GM06990 (cell line): ENCODE measurements around the gene CDC42EP1.

ENCODE experiments used
- DNase-seq: peaks from one replicate; pipeline ENCODE4 v3.0.0-alpha.2; 2011; ENCODE audit not compliant: insufficient read length; ENCODE audit errors: extremely low read depth
- H3K27me3 ChIP-seq: replicated peaks from 2 replicates; pipeline ENCODE4 v1.6.0; 2011; ENCODE audit warnings: low read length; ENCODE audit not compliant: control insufficient read depth, insufficient read depth
- H3K36me3 ChIP-seq: 2 replicates; pipeline ENCODE4 v1.5.1; 2011; ENCODE audit warnings: low read length; ENCODE audit not compliant: control insufficient read depth, insufficient read depth
- H3K4me3 ChIP-seq: replicated peaks from 2 replicates; pipeline ENCODE4 v1.5.1; 2011; ENCODE audit warnings: low read depth, mild to moderate bottlenecking, control low read depth, low read length
- CTCF ChIP-seq: IDR thresholded peaks from 2 replicates; pipeline ENCODE4 v1.5.1; 2011; ENCODE audit warnings: low read length, control low read depth, mild to moderate bottlenecking, inconsistent platforms; ENCODE audit not compliant: insufficient read depth, poor library complexity, severe bottlenecking

CDC42EP1 gene

GRCh38 chr22:37517826-37518450 is 42.3 kb upstream of the CDC42EP1 start:
- Histone ChIP-seq H3K4me3 (no peak overlapping the region), H3K27me3 (no peaks in the 10 kb centered on the region; the same call in none of the 2 replicates), H3K36me3 (no peaks in the 10 kb centered on the region)
- TF ChIP-seq CTCF, result no peak
- no peak for DNase-seq

- no peak for DNase-seq
- Histone ChIP-seq H3K4me3 (peak overlapping the region; percentile 26; the same call in 1 of the 2 replicates), H3K36me3 (no peaks in the 10 kb centered on the region), H3K27me3 (no peaks in the 10 kb centered on the region; the same call in none of the 2 replicates)
- no peak for TF ChIP-seq CTCF
Observed at GRCh38 chr22:37518509-37519267, 41.6 kb upstream of the CDC42EP1 start.

- Histone ChIP-seq H3K36me3 (no peaks in the 10 kb centered on the region), H3K27me3 (no peaks in the 10 kb centered on the region; the same call in none of the 2 replicates), H3K4me3 (peak within 1 kb of the TSS; percentile 26)
- no peak for DNase-seq
- TF ChIP-seq CTCF, result no peak
Observed at GRCh38 chr22:37519268-37520195, 40.7 kb upstream of the CDC42EP1 start, which contains the start of gene CARD10. Gene CARD10 (minus strand): TSS chr22:37519415. CDS start chr22:37519200, 215 bp downstream.

- H3K27me3 ChIP-seq, result no peaks in the 10 kb centered on the region; the same call in none of the 2 replicates
Observed at GRCh38 chr22:37520776-37521191, 39.5 kb upstream of the CDC42EP1 start.

More at GRCh38 chr22:37520776-37521191, 39.5 kb upstream of the CDC42EP1 start:
- TF ChIP-seq CTCF, result no peak
- no peaks in the 10 kb centered on the region for H3K36me3 ChIP-seq
- H3K4me3 ChIP-seq, result no peak overlapping the region
- no peak for DNase-seq
